T47D (cell line): Measurements from ENCODE around the gene ASB2.

Source experiments
- DNase-seq, 2 experiments: peaks; one replicate each; pipeline versions ENCODE4 v3.0.0 to v3.0.0-alpha.2; 2011 to 2012; ENCODE audit warnings: low read depth in 1 of 2, low spot score in 1 of 2
- JUND ChIP-seq: IDR thresholded peaks from 2 replicates; pipeline ENCODE4 v1.6.1; 2012; ENCODE audit warnings: low read depth
- in situ Hi-C: cut with HindIII; loops from 2 replicates; pipeline ENCODE4 v1.10.0; 2016; ENCODE audit warnings: low sequenced_read_pairs, low pct_unique_long_range_greater_than_20kb

Gene ASB2

GRCh38 chr14:93898731-93899130 is 77.6 kb downstream of the ASB2 start:
- in situ Hi-C loops, result no loop called here
- DNase-seq, result no peak
- TF ChIP-seq JUND, result no peak

- DNase-seq, result no peak
- TF ChIP-seq JUND, result no peak
- in situ Hi-C loops, result no loop called here
Measured at GRCh38 chr14:93898081-93898611, 78.2 kb downstream of the ASB2 start.

- no peak for DNase-seq
- no peak for TF ChIP-seq JUND
- in situ Hi-C loops, result no loop called here
Measured at GRCh38 chr14:93897476-93897845, 78.9 kb downstream of the ASB2 start.

GRCh38 chr14:93895023-93895604 is 81.3 kb downstream of the ASB2 start:
- in situ Hi-C loops, result no loop called here
- no peak for DNase-seq
- no peak for TF ChIP-seq JUND

GRCh38 chr14:93893661-93894261 is 82.6 kb downstream of the ASB2 start:
- in situ Hi-C loops, result no loop called here
- no peak for TF ChIP-seq JUND

GRCh38 chr14:93892923-93893558 is 83.3 kb downstream of the ASB2 start:
- in situ Hi-C loops, result no loop called here
- TF ChIP-seq JUND, result no peak
- peak; percentile 56 to 72 for DNase-seq

More at GRCh38 chr14:93893661-93894261, 82.6 kb downstream of the ASB2 start:
- DNase-seq, result no peak

- no peak for TF ChIP-seq JUND
- no peak for DNase-seq
Measured at GRCh38 chr14:93892505-93892839, 83.9 kb downstream of the ASB2 start.

GRCh38 chr14:93891756-93892504 is 84.4 kb downstream of the ASB2 start:
- in situ Hi-C loops, result no loop called here
- no peak for TF ChIP-seq JUND
- DNase-seq, result no peak

More at GRCh38 chr14:93892505-93892839, 83.9 kb downstream of the ASB2 start:
- in situ Hi-C loops, result no loop called here

GRCh38 chr14:93889739-93890483 is 86.5 kb downstream of the ASB2 start:
- no peak for DNase-seq
- in situ Hi-C loops, result no loop called here
- no peak for TF ChIP-seq JUND

GRCh38 chr14:93888995-93889394 is 87.4 kb downstream of the ASB2 start:
- no peak for DNase-seq
- in situ Hi-C loops, result no loop called here
- TF ChIP-seq JUND, result no peak

GRCh38 chr14:93884950-93885349 is 91.4 kb downstream of the ASB2 start:
- in situ Hi-C loops, result no loop called here
- DNase-seq, result no peak
- TF ChIP-seq JUND, result no peak
